GM21447 (cell line): ENCODE measurements around the gene GJA9.
"Not testable (repeated sequence)": the region's sequence is repeated elsewhere in the genome, so short reads cannot be mapped to it uniquely, and the experiment has no call there.

Experiments
- ATAC-seq: cut with Tn5 transposase; IDR thresholded peaks from one replicate; pipeline ENCODE4 v1.9.1; 2021; ENCODE audit not compliant: unreplicated experiment

The GJA9 gene

GRCh38 chr1:38875811-38876210 is 5.6 kb downstream of the GJA9 start:
- ATAC-seq = no peak

GRCh38 chr1:38873027-38873969 is 8.1 kb downstream of the GJA9 start, which contains the start of gene MYCBP:
MYCBP (minus strand) TSS chr1:38873348; CDS start chr1:38873305, 43 bp downstream.
- peak; percentile 95 for ATAC-seq

GRCh38 chr1:38872401-38873026 is 8.9 kb downstream of the GJA9 start:
- ATAC-seq = peak; percentile 34

- ATAC-seq = no peak
These were observed 10.4 kb downstream of the GJA9 start for GRCh38 chr1:38870996-38871395.

- ATAC-seq = no peak
These were observed 14.2 kb downstream of the GJA9 start for GRCh38 chr1:38867208-38867607.

- ATAC-seq = no peak
These were observed 16.2 kb downstream of the GJA9 start for GRCh38 chr1:38865112-38865715.

- ATAC-seq = no peak
These were observed 21.0 kb downstream of the GJA9 start for GRCh38 chr1:38860454-38860795.

- ATAC-seq = peak; percentile 90
These were observed 21.6 kb downstream of the GJA9 start, which contains the start of gene RRAGC for GRCh38 chr1:38859561-38860453. RRAGC (minus strand) TSS chr1:38859772; CDS start chr1:38859646, 126 bp downstream.

GRCh38 chr1:38858833-38859560 is 22.4 kb downstream of the GJA9 start:
- peak; percentile 39 for ATAC-seq

GRCh38 chr1:38852780-38853179 is 28.6 kb downstream of the GJA9 start:
- ATAC-seq = no peak

- ATAC-seq = no peak
These were observed 33.3 kb downstream of the GJA9 start for GRCh38 chr1:38848071-38848470.

GRCh38 chr1:38846210-38846609 is 35.2 kb downstream of the GJA9 start:
- no peak for ATAC-seq

GRCh38 chr1:38845088-38845487 is 36.3 kb downstream of the GJA9 start:
- not testable (repeated sequence) for ATAC-seq

- ATAC-seq = no peak
These were observed 41.1 kb downstream of the GJA9 start for GRCh38 chr1:38840281-38840680.

- no peak for ATAC-seq
These were observed 42.0 kb downstream of the GJA9 start for GRCh38 chr1:38839363-38839762.

- ATAC-seq = not testable (repeated sequence)
These were observed 45.1 kb downstream of the GJA9 start for GRCh38 chr1:38836316-38836715.

GRCh38 chr1:38834937-38835827 is 46.2 kb downstream of the GJA9 start:
- no peak for ATAC-seq

- no peak for ATAC-seq
These were observed 47.1 kb downstream of the GJA9 start for GRCh38 chr1:38834221-38834782.

GRCh38 chr1:38833146-38833545 is 48.2 kb downstream of the GJA9 start:
- no peak for ATAC-seq
